SK-N-SH treated with all-trans-retinoic acid at 6 μM for 48 hours (cell line): ENCODE data around the gene TLR9.

ENCODE experiments used
- ATAC-seq: fragments of 200-7000 bp; cut with Tn5 transposase; 3 replicates; pipeline ENCODE4 v1.9.1; 2020; ENCODE audit warnings: mild to moderate bottlenecking, moderate library complexity
- ARNTL ChIP-seq: fragments of 450-650 bp; formaldehyde crosslinking; IDR thresholded peaks from 2 replicates; pipeline ENCODE4 v1.5.0; 2020; ENCODE audit warnings: low read depth, mild to moderate bottlenecking, moderate library complexity, borderline replicate concordance
- CSDC2 ChIP-seq: fragments of 250-450 bp; sonication (Bioruptor Pico); IDR thresholded peaks from 2 replicates; pipeline ENCODE4 v1.5.0; 2020; ENCODE audit warnings: mild to moderate bottlenecking, moderate library complexity
- ESRRG ChIP-seq: fragments of 250-450 bp; sonication (Bioruptor Pico); IDR thresholded peaks from 2 replicates; pipeline ENCODE4 v1.6.1; 2021; ENCODE audit warnings: mild to moderate bottlenecking
- GLIS3 ChIP-seq: fragments of 250-450 bp; sonication (Bioruptor Pico); IDR thresholded peaks from 2 replicates; pipeline ENCODE4 v1.5.0; 2020; ENCODE audit warnings: mild to moderate bottlenecking, moderate library complexity
- ISL1 ChIP-seq: fragments of 250-450 bp; sonication (Bioruptor Pico); IDR thresholded peaks from 2 replicates; pipeline ENCODE4 v2.1.2; 2022; ENCODE audit warnings: mild to moderate bottlenecking, moderate library complexity
- OSR1 ChIP-seq: fragments of 250-450 bp; sonication (Bioruptor Pico); IDR thresholded peaks from 2 replicates; pipeline ENCODE4 v1.8.0; 2022; ENCODE audit warnings: moderate library complexity, mild to moderate bottlenecking, inconsistent platforms
- PPARA ChIP-seq: fragments of 250-450 bp; sonication (Bioruptor Pico); IDR thresholded peaks from 2 replicates; pipeline ENCODE4 v1.5.0; 2020; ENCODE audit warnings: mild to moderate bottlenecking, borderline replicate concordance
- TCF4 ChIP-seq: fragments of 250-450 bp; sonication (Bioruptor Pico); IDR thresholded peaks from 2 replicates; pipeline ENCODE4 v1.8.0; 2021; ENCODE audit warnings: mild to moderate bottlenecking, moderate library complexity, borderline replicate concordance
- TOX ChIP-seq: fragments of 250-450 bp; sonication (Bioruptor Pico); IDR thresholded peaks from 2 replicates; pipeline ENCODE4 v1.8.0; 2021; ENCODE audit warnings: mild to moderate bottlenecking, moderate library complexity, borderline replicate concordance
- ZFP30 ChIP-seq: fragments of 450-650 bp; formaldehyde crosslinking; IDR thresholded peaks from 2 replicates; pipeline ENCODE4 v1.5.0; 2022; ENCODE audit warnings: mild to moderate bottlenecking, moderate library complexity
- ZNF565 ChIP-seq: fragments of 450-650 bp; formaldehyde crosslinking; conservative IDR thresholded peaks from 2 replicates; pipeline ENCODE4 v1.5.0; 2020; ENCODE audit warnings: low read depth, mild to moderate bottlenecking, moderate library complexity
- ZNF70 ChIP-seq: fragments of 450-650 bp; formaldehyde crosslinking; IDR thresholded peaks from 2 replicates; pipeline ENCODE4 v1.5.0; 2020; ENCODE audit warnings: mild to moderate bottlenecking, moderate library complexity
- ZNF8 ChIP-seq: fragments of 450-650 bp; formaldehyde crosslinking; IDR thresholded peaks from 2 replicates; pipeline ENCODE4 v1.5.0; 2020; ENCODE audit warnings: mild to moderate bottlenecking, moderate library complexity
- TF ChIP-seq, protein P1 (sequence below): fragments of 250-450 bp; sonication (Bioruptor Pico); IDR thresholded peaks from 2 replicates; pipeline ENCODE4 v1.8.0; 2021; ENCODE audit warnings: low read depth, mild to moderate bottlenecking, moderate library complexity, borderline replicate concordance
- TF ChIP-seq, protein P2 (sequence below): fragments of 250-450 bp; sonication (Bioruptor Pico); IDR thresholded peaks from 2 replicates; pipeline ENCODE4 v1.5.1; 2020; ENCODE audit warnings: low read depth, mild to moderate bottlenecking, moderate library complexity
- TF ChIP-seq, protein P3 (sequence below): fragments of 250-450 bp; sonication (Bioruptor Pico); IDR thresholded peaks from 2 replicates; pipeline ENCODE4 v1.8.0; 2020; ENCODE audit warnings: mild to moderate bottlenecking, moderate library complexity, borderline replicate concordance
- TF ChIP-seq, protein P4 (sequence below): fragments of 250-450 bp; sonication (Bioruptor Pico); IDR thresholded peaks from 2 replicates; pipeline ENCODE4 v1.5.0; 2020; ENCODE audit warnings: mild to moderate bottlenecking, moderate library complexity

Gene TLR9

DNA sequence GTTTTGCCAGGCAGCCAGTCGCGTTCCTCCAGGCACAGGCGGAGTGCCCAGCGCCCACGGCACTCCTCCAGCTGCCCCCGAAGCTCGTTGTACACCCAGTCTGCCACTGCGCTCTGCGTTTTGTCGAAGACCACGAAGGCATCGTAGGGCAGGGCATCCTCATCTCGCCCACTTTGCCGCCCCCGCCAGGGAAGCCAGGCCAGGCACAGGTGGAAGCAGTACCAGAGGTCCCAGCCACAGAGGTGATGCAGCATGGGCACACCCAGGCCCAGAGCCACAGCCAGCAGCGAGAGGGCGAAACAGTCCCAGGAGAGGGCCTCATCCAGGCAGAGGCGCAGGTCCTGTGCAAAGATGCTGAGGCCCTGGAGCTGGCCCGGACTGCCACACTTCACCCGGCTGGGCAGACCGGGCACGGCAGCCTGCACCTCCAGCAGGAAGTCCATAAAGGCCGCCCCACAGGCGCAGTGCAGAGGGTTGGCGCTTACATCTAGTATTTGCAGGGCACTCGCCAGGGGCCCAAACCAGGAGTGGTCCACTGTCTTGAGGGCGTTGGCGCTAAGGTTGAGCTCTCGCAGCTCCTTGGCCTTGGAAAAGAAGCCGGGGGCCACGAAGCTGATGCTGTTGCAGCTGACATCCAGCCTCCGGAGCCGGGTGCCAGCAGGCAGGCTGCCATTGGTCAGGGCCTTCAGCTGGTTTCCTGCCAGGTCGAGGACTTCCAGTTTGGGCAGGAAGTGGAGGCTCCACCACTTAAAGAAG lies 3.7 kb downstream of the TLR9 start (continued):
- TF ChIP-seq, protein P1, sequence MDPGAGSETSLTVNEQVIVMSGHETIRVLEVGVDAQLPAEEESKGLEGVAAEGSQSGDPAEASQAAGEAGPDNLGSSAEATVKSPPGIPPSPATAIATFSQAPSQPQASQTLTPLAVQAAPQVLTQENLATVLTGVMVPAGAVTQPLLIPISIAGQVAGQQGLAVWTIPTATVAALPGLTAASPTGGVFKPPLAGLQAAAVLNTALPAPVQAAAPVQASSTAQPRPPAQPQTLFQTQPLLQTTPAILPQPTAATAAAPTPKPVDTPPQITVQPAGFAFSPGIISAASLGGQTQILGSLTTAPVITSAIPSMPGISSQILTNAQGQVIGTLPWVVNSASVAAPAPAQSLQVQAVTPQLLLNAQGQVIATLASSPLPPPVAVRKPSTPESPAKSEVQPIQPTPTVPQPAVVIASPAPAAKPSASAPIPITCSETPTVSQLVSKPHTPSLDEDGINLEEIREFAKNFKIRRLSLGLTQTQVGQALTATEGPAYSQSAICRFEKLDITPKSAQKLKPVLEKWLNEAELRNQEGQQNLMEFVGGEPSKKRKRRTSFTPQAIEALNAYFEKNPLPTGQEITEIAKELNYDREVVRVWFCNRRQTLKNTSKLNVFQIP (CRISPR knock-in tag): no peak
- TF ChIP-seq ZNF8 (CRISPR knock-in tag) (no peak), ZFP30 (CRISPR knock-in tag) (no peak), ARNTL (CRISPR knock-in tag) (no peak)
- TF ChIP-seq, protein P2, sequence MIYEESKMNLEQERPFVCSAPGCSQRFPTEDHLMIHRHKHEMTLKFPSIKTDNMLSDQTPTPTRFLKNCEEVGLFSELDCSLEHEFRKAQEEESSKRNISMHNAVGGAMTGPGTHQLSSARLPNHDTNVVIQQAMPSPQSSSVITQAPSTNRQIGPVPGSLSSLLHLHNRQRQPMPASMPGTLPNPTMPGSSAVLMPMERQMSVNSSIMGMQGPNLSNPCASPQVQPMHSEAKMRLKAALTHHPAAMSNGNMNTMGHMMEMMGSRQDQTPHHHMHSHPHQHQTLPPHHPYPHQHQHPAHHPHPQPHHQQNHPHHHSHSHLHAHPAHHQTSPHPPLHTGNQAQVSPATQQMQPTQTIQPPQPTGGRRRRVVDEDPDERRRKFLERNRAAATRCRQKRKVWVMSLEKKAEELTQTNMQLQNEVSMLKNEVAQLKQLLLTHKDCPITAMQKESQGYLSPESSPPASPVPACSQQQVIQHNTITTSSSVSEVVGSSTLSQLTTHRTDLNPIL (CRISPR knock-in tag): no peak
- TF ChIP-seq, protein P3, sequence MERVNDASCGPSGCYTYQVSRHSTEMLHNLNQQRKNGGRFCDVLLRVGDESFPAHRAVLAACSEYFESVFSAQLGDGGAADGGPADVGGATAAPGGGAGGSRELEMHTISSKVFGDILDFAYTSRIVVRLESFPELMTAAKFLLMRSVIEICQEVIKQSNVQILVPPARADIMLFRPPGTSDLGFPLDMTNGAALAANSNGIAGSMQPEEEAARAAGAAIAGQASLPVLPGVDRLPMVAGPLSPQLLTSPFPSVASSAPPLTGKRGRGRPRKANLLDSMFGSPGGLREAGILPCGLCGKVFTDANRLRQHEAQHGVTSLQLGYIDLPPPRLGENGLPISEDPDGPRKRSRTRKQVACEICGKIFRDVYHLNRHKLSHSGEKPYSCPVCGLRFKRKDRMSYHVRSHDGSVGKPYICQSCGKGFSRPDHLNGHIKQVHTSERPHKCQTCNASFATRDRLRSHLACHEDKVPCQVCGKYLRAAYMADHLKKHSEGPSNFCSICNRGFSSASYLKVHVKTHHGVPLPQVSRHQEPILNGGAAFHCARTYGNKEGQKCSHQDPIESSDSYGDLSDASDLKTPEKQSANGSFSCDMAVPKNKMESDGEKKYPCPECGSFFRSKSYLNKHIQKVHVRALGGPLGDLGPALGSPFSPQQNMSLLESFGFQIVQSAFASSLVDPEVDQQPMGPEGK (CRISPR knock-in tag): no peak

DNA sequence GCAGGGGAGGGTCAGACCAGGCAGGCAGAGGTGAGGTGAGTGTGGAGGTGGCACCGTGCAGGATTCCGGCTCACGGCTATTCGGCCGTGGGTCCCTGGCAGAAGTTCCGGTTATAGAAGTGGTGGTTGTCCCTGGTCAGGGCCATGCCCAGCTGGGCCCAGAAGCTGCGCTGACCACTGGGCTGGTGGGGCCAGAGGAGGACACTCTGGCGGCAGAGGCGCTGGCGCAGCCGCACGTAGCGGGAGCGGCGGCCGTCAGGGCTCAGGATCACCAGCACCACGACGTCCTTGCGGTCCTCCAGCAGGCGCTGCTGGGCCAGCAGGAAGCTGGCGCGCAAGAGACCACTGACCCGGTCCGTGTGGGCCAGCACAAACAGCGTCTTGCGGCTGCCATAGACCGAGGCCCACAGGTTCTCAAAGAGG lies 4.3 kb downstream of the TLR9 start:
- no peak for ATAC-seq
- TF ChIP-seq TOX (CRISPR knock-in tag) (no peak), ZNF565 (CRISPR knock-in tag) (no peak), PPARA (CRISPR knock-in tag) (no peak), CSDC2 (CRISPR knock-in tag) (no peak)
- TF ChIP-seq, all 23 proteins: peak for 0

DNA sequence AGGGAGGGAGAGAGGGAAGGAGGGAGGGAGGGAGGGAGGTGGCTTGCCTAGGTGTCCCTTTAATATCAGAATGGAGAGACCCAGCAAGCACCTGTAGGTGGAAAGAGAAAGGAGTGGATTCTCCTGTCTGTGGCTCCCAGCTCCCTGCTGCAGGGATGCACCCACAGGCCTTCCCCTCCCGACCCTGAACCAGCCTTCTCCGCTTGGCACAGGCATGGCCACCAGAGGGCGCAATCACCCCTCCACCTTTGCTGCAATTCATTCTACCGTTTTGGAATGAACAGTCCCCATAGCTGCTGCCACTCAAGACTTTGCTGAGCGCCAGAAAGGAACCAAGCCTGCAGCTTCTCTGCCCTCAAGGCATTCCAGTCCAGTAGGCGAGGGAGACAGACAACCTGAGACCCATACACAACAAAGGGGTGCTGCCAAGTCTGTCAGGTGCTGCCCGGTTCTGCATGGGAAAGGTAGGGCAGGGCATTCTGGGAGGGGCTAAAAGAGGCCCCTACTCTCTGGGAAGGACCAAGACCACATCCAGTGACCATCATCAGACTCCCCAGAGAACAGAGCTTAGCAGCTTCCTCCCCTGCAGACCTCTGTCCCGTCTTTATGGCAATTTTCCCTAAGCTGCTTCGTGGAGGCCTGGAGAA lies 4.9 kb downstream of the TLR9 start:
- ATAC-seq: peak; percentile 81
- TF ChIP-seq ZNF70 (no peak), ISL1 (CRISPR knock-in tag) (no peak), OSR1 (CRISPR knock-in tag) (no peak), ZNF8 (CRISPR knock-in tag) (no peak), CSDC2 (CRISPR knock-in tag) (no peak), TCF4 (CRISPR knock-in tag) (no peak), ARNTL (CRISPR knock-in tag) (no peak), PPARA (CRISPR knock-in tag) (no peak)
- TF ChIP-seq, protein P4, sequence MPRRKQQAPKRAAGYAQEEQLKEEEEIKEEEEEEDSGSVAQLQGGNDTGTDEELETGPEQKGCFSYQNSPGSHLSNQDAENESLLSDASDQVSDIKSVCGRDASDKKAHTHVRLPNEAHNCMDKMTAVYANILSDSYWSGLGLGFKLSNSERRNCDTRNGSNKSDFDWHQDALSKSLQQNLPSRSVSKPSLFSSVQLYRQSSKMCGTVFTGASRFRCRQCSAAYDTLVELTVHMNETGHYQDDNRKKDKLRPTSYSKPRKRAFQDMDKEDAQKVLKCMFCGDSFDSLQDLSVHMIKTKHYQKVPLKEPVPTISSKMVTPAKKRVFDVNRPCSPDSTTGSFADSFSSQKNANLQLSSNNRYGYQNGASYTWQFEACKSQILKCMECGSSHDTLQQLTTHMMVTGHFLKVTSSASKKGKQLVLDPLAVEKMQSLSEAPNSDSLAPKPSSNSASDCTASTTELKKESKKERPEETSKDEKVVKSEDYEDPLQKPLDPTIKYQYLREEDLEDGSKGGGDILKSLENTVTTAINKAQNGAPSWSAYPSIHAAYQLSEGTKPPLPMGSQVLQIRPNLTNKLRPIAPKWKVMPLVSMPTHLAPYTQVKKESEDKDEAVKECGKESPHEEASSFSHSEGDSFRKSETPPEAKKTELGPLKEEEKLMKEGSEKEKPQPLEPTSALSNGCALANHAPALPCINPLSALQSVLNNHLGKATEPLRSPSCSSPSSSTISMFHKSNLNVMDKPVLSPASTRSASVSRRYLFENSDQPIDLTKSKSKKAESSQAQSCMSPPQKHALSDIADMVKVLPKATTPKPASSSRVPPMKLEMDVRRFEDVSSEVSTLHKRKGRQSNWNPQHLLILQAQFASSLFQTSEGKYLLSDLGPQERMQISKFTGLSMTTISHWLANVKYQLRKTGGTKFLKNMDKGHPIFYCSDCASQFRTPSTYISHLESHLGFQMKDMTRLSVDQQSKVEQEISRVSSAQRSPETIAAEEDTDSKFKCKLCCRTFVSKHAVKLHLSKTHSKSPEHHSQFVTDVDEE (CRISPR knock-in tag): no peak
- TF ChIP-seq, protein P2 (CRISPR knock-in tag): no peak

DNA sequence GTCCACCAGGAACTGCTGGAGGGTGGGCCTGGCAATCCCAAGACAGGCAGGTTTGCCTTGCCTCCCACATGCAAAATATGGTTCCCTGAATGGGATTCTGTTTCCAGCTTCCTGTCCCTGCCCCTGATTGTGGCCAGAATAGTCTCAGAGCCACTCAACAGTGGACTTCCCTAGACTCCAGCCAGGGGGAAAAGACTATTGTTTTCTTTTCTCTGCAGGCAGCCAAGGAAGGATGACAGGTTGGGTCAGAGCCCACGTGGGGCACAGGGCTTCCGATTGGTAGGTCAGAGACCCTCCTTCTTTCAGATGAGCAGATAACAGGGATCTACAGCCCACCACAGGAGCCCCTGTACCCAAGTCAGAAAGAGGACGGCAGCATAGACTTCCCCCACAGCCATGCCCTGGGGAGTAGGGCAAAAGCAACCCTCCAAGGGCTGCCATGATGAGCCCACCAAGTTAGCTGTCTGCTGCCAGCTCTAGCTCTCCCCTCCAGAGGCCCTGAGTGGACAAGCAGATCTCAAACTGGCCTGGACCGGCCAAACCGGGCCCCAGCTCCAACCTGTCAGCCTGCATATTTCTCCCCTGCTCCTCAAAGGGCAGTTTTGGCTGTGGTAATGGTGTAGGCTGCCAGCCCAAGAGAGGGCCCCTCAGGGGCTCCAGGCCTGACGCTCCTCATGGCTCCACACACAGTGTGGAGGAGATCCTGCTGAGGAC lies 6.4 kb downstream of the TLR9 start:
- no peak for ATAC-seq
- no peak for TF ChIP-seq GLIS3 (CRISPR knock-in tag)
- TF ChIP-seq, protein P4 (CRISPR knock-in tag): no peak
- no peak for TF ChIP-seq ZNF8 (CRISPR knock-in tag)
- no peak for TF ChIP-seq ARNTL (CRISPR knock-in tag)
- TF ChIP-seq ESRRG (CRISPR knock-in tag): no peak
- TF ChIP-seq, protein P1 (CRISPR knock-in tag): no peak
- TF ChIP-seq OSR1 (CRISPR knock-in tag): no peak
- no peak for TF ChIP-seq TOX (CRISPR knock-in tag)
